ENCODE data around the gene PHOX2B. TPM values are rescaled to one million over a fixed set of nuclear protein-coding genes. Genes with fewer than 3 reads are reported as not detected.

Gene PHOX2B
- polyA plus RNA-seq, 2 of the 4 experiments (the other 2 are of a cell fraction) = not detected

- TF ChIP-seq, protein P1, sequence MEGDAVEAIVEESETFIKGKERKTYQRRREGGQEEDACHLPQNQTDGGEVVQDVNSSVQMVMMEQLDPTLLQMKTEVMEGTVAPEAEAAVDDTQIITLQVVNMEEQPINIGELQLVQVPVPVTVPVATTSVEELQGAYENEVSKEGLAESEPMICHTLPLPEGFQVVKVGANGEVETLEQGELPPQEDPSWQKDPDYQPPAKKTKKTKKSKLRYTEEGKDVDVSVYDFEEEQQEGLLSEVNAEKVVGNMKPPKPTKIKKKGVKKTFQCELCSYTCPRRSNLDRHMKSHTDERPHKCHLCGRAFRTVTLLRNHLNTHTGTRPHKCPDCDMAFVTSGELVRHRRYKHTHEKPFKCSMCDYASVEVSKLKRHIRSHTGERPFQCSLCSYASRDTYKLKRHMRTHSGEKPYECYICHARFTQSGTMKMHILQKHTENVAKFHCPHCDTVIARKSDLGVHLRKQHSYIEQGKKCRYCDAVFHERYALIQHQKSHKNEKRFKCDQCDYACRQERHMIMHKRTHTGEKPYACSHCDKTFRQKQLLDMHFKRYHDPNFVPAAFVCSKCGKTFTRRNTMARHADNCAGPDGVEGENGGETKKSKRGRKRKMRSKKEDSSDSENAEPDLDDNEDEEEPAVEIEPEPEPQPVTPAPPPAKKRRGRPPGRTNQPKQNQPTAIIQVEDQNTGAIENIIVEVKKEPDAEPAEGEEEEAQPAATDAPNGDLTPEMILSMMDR (IDR thresholded peaks at IDR 0.05) = no peak
- no peak for TF ChIP-seq CBX2 (IDR thresholded peaks at IDR 0.05; ENCODE audit: borderline replicate concordance, low read depth)
- TF ChIP-seq, protein P2, sequence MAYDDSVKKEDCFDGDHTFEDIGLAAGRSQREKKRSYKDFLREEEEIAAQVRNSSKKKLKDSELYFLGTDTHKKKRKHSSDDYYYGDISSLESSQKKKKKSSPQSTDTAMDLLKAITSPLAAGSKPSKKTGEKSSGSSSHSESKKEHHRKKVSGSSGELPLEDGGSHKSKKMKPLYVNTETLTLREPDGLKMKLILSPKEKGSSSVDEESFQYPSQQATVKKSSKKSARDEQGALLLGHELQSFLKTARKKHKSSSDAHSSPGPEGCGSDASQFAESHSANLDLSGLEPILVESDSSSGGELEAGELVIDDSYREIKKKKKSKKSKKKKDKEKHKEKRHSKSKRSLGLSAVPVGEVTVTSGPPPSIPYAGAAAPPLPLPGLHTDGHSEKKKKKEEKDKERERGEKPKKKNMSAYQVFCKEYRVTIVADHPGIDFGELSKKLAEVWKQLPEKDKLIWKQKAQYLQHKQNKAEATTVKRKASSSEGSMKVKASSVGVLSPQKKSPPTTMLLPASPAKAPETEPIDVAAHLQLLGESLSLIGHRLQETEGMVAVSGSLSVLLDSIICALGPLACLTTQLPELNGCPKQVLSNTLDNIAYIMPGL (CRISPR knock-in tag; IDR thresholded peaks at IDR 0.05; ENCODE audit: borderline replicate concordance) = no peak
- TF ChIP-seq TFCP2L1 (CRISPR knock-in tag; IDR thresholded peaks at IDR 0.05) = no peak
- TF ChIP-seq MAX (IDR thresholded peaks at IDR 0.05) = no peak
- TF ChIP-seq E2F6 (IDR thresholded peaks at IDR 0.05; ENCODE audit: borderline replicate concordance, low read depth) = no peak
- peak; percentile 21; the same call in 1 of the 2 replicates for TF ChIP-seq JUNB (IDR thresholded peaks at IDR 0.05)
- no peak for TF ChIP-seq RAD21 (conservative IDR thresholded peaks at IDR 0.05 in 1 of 2, IDR thresholded peaks at IDR 0.05 in 1 of 2)
- TF ChIP-seq ZSCAN20 (CRISPR knock-in tag; IDR thresholded peaks at IDR 0.05) = no peak
- TF ChIP-seq RARB (CRISPR knock-in tag; IDR thresholded peaks at IDR 0.05) = no peak
- TF ChIP-seq MAZ (IDR thresholded peaks at IDR 0.05; ENCODE audit: borderline replicate concordance, low read depth, low read length) = no peak
Measured at GRCh38 chr4:41709844-41710481, 38.6 kb downstream of the PHOX2B start (continued).

DNA sequence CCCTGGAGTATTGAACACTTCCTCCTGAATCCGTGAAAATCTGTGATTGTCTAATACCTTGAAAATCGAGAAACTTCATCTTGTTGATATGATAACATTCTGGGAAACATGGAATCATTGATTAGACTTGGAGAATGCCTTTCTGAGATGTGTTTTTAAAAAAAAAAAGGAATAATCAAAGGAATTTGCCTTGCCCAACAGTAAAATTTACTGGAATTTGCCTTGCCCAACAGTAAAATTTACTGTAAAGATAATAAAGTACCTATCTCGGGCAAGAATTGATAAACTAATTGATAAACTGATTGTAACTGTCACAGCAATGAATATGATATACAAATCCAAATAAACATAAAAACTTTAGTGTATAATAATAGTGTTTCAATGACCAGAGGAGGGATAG lies 44.7 kb downstream of the PHOX2B start:
- FAIRE-seq = no peak
- H3K4me1 ChIP-seq = peaks cover 16% of the 10 kb centered on the region
- no peak for DNase-seq (ENCODE audit: low read depth in 1 of 2, low spot score in 1 of 2)
- ATAC-seq = no peak
- ChIA-PET POLR2A (no interaction called here), CTCF (no interaction called here)
- 45% methylated on average over 3 of the region's 3 CpGs for WGBS (ENCODE audit: missing lambda C conversion rate)
- no peak overlapping the region for H3K27ac ChIP-seq
- no peak overlapping the region for H3K4me2 ChIP-seq
- no peak for TF ChIP-seq ZFP36 (IDR thresholded peaks at IDR 0.05; ENCODE audit: borderline replicate concordance, partially characterized antibody)
- TF ChIP-seq ZSCAN20 (CRISPR knock-in tag; IDR thresholded peaks at IDR 0.05) = no peak
- TF ChIP-seq, protein P3, sequence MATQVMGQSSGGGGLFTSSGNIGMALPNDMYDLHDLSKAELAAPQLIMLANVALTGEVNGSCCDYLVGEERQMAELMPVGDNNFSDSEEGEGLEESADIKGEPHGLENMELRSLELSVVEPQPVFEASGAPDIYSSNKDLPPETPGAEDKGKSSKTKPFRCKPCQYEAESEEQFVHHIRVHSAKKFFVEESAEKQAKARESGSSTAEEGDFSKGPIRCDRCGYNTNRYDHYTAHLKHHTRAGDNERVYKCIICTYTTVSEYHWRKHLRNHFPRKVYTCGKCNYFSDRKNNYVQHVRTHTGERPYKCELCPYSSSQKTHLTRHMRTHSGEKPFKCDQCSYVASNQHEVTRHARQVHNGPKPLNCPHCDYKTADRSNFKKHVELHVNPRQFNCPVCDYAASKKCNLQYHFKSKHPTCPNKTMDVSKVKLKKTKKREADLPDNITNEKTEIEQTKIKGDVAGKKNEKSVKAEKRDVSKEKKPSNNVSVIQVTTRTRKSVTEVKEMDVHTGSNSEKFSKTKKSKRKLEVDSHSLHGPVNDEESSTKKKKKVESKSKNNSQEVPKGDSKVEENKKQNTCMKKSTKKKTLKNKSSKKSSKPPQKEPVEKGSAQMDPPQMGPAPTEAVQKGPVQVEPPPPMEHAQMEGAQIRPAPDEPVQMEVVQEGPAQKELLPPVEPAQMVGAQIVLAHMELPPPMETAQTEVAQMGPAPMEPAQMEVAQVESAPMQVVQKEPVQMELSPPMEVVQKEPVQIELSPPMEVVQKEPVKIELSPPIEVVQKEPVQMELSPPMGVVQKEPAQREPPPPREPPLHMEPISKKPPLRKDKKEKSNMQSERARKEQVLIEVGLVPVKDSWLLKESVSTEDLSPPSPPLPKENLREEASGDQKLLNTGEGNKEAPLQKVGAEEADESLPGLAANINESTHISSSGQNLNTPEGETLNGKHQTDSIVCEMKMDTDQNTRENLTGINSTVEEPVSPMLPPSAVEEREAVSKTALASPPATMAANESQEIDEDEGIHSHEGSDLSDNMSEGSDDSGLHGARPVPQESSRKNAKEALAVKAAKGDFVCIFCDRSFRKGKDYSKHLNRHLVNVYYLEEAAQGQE (IDR thresholded peaks at IDR 0.05) = no peak
- TF ChIP-seq JUNB (IDR thresholded peaks at IDR 0.05) = no peak
- no peak for TF ChIP-seq NFE2L2 (conservative IDR thresholded peaks at IDR 0.05; ENCODE audit: low read length)
- TF ChIP-seq MAX (IDR thresholded peaks at IDR 0.05) = no peak
- no peak for TF ChIP-seq HDAC2 (IDR thresholded peaks at IDR 0.05)
- no peak for TF ChIP-seq JUN (IDR thresholded peaks at IDR 0.05)
- no peak for TF ChIP-seq CEBPB (IDR thresholded peaks at IDR 0.05)
- TF ChIP-seq, protein P4, sequence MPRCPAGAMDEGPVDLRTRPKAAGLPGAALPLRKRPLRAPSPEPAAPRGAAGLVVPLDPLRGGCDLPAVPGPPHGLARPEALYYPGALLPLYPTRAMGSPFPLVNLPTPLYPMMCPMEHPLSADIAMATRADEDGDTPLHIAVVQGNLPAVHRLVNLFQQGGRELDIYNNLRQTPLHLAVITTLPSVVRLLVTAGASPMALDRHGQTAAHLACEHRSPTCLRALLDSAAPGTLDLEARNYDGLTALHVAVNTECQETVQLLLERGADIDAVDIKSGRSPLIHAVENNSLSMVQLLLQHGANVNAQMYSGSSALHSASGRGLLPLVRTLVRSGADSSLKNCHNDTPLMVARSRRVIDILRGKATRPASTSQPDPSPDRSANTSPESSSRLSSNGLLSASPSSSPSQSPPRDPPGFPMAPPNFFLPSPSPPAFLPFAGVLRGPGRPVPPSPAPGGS (IDR thresholded peaks at IDR 0.05) = no peak
- TF ChIP-seq CHD4 (IDR thresholded peaks at IDR 0.05; ENCODE audit: borderline replicate concordance) = no peak
- no peak for TF ChIP-seq HOXB5 (CRISPR knock-in tag; IDR thresholded peaks at IDR 0.05)
- no peak for TF ChIP-seq NPAS2 (CRISPR knock-in tag; IDR thresholded peaks at IDR 0.05; ENCODE audit: borderline replicate concordance)
- no peak for TF ChIP-seq EHF (CRISPR knock-in tag; IDR thresholded peaks at IDR 0.05)
- no peak for TF ChIP-seq POLR2A (IDR thresholded peaks at IDR 0.05; ENCODE audit: low read length)
- H3K4me3 ChIP-seq = no peak overlapping the region
- no peaks in the 10 kb centered on the region for H3K9me3 ChIP-seq

All from A549 (cell line).